NCI-H1436 (cell line): Measurements from ENCODE around the gene RGS18.
"Not testable (repeated sequence)": the region's sequence is repeated elsewhere in the genome, so short reads cannot be mapped to it uniquely, and the experiment has no call there.

ENCODE experiments used
- DNase-seq: peaks from one replicate; lab custom pipeline; 2025; lab: John Stamatoyannopoulos, UW

RGS18 gene

GRCh38 chr1:192167011-192167410, 8.7 kb downstream of the RGS18 start:
- no peak for DNase-seq

GRCh38 chr1:192167911-192168700, 9.8 kb downstream of the RGS18 start:
- DNase-seq: no peak

- no peak for DNase-seq
Measured at GRCh38 chr1:192168964-192169363, 10.7 kb downstream of the RGS18 start.

GRCh38 chr1:192170196-192170984, 12.1 kb downstream of the RGS18 start:
- DNase-seq: no peak

GRCh38 chr1:192171123-192171522, 12.9 kb downstream of the RGS18 start:
- DNase-seq: no peak

- DNase-seq: no peak
Measured at GRCh38 chr1:192175971-192176370, 17.7 kb downstream of the RGS18 start.

- DNase-seq: no peak
Measured at GRCh38 chr1:192183788-192184187, 25.5 kb downstream of the RGS18 start.

GRCh38 chr1:192186197-192186596, 27.9 kb downstream of the RGS18 start:
- no peak for DNase-seq

GRCh38 chr1:192190066-192190465, 31.8 kb downstream of the RGS18 start:
- DNase-seq: no peak

GRCh38 chr1:192201303-192201702, 43.0 kb downstream of the RGS18 start:
- no peak for DNase-seq

- no peak for DNase-seq
Measured at GRCh38 chr1:192224396-192224795, 66.1 kb downstream of the RGS18 start.

- no peak for DNase-seq
Measured at GRCh38 chr1:192224846-192225245, 66.6 kb downstream of the RGS18 start.

- DNase-seq: no peak
Measured at GRCh38 chr1:192225266-192225665, 67.0 kb downstream of the RGS18 start.

GRCh38 chr1:192225703-192226102, 67.4 kb downstream of the RGS18 start:
- no peak for DNase-seq

GRCh38 chr1:192227330-192227729, 69.1 kb downstream of the RGS18 start:
- no peak for DNase-seq

GRCh38 chr1:192227980-192228379, 69.7 kb downstream of the RGS18 start:
- not testable (repeated sequence) for DNase-seq

- DNase-seq: no peak
Measured at GRCh38 chr1:192232817-192233417, 74.7 kb downstream of the RGS18 start.

- DNase-seq: no peak
Measured at GRCh38 chr1:192235127-192235526, 76.9 kb downstream of the RGS18 start.
